ENCODE data around the gene KHSRP. TPM values are rescaled to one million over a fixed set of nuclear protein-coding genes. Genes with fewer than 3 reads are reported as not detected.

Gene KHSRP
- total and polyA plus RNA-seq, 4 donors = 68.3 to 317 (median 198) TPM

Small RNA genes lying within 50 kb of the gene (small RNA-seq; reads per million reads assigned to genes)
- gene MIR6790 (ENCODE audit: low replicate concordance) (not detected), gene MIR6885 (ENCODE audit: low replicate concordance) (not detected)

Other genes with a start within 250 kb of the KHSRP start
- gene MLLT1, start 144.8 kb downstream of the KHSRP start, total RNA-seq = 10 to 100 TPM; 11.5 to 32.4 TPM
- gene MLLT1, start 144.8 kb downstream of the KHSRP start, polyA plus RNA-seq (ENCODE audit: insufficient read length in 2 of 2) = 100 to 1,000 TPM; 129 to 132 TPM
- gene ACER1, start 91.2 kb downstream of the KHSRP start, total RNA-seq = under 1 TPM in 1 of 2 donors, not detected in 1; 0.11 TPM
- gene ACER1, start 91.2 kb downstream of the KHSRP start, polyA plus RNA-seq (ENCODE audit: insufficient read length in 2 of 2) = under 1 TPM in 1 of 2 donors, not detected in 1; 0.11 TPM
- gene CLPP, start 63.3 kb downstream of the KHSRP start, total RNA-seq = 10 to 100 TPM; 20.1 to 65.7 TPM
- 10 to 100 TPM; 87.2 to 88.3 TPM for gene CLPP, start 63.3 kb downstream of the KHSRP start, polyA plus RNA-seq (ENCODE audit: insufficient read length in 2 of 2)
- 10 to 100 TPM; 25.8 to 72.7 TPM for gene ALKBH7, start 52.0 kb downstream of the KHSRP start, total RNA-seq
- 10 to 100 TPM; 83.8 to 85.6 TPM for gene ALKBH7, start 52.0 kb downstream of the KHSRP start, polyA plus RNA-seq (ENCODE audit: insufficient read length in 2 of 2)
- gene PSPN, start 48.9 kb downstream of the KHSRP start, total RNA-seq = 1 to 10 TPM; 1.1 to 2.6 TPM
- gene PSPN, start 48.9 kb downstream of the KHSRP start, polyA plus RNA-seq (ENCODE audit: insufficient read length in 2 of 2) = 1 to 10 TPM; 3.1 to 3.7 TPM
- gene GTF2F1, start 31.6 kb downstream of the KHSRP start, total RNA-seq = 10 to 100 TPM; 26.2 to 48.9 TPM
- gene GTF2F1, start 31.6 kb downstream of the KHSRP start, polyA plus RNA-seq (ENCODE audit: insufficient read length in 2 of 2) = 10 to 100 TPM; 82.9 to 97.3 TPM
- under 1 TPM; 0.83 to 0.99 TPM for gene SLC25A41, start 9.0 kb upstream of the KHSRP start, total RNA-seq
- gene SLC25A41, start 9.0 kb upstream of the KHSRP start, polyA plus RNA-seq (ENCODE audit: insufficient read length in 2 of 2) = 1 to 10 TPM; 5.5 to 5.6 TPM
- 10 to 100 TPM; 57.9 to 61.1 TPM for gene SLC25A23, start 35.0 kb upstream of the KHSRP start, total RNA-seq
- 100 to 1,000 TPM; 155 to 220 TPM for gene SLC25A23, start 35.0 kb upstream of the KHSRP start, polyA plus RNA-seq (ENCODE audit: insufficient read length in 2 of 2)
- gene CRB3, start 39.5 kb upstream of the KHSRP start, total RNA-seq = under 1 TPM; 0.20 to 0.44 TPM
- gene CRB3, start 39.5 kb upstream of the KHSRP start, polyA plus RNA-seq (ENCODE audit: insufficient read length in 2 of 2) = 1 to 10 TPM in 1 of 2 donors, under 1 TPM in 1; 0.62 to 1.2 TPM
- under 1 TPM; 0.28 to 0.59 TPM for gene DENND1C, start 57.0 kb upstream of the KHSRP start, total RNA-seq
- gene DENND1C, start 57.0 kb upstream of the KHSRP start, polyA plus RNA-seq (ENCODE audit: insufficient read length in 2 of 2) = 1 to 10 TPM; 2.2 to 2.4 TPM
- 100 to 1,000 TPM in 1 of 2 donors, 10 to 100 TPM in 1; 42.2 to 121 TPM for gene TUBB4A, start 77.5 kb upstream of the KHSRP start, total RNA-seq
- 100 to 1,000 TPM; 565 to 644 TPM for gene TUBB4A, start 77.5 kb upstream of the KHSRP start, polyA plus RNA-seq (ENCODE audit: insufficient read length in 2 of 2)
- 1 to 10 TPM; 1.5 to 4.0 TPM for gene TNFSF9, start 106.2 kb upstream of the KHSRP start, total RNA-seq
- gene TNFSF9, start 106.2 kb upstream of the KHSRP start, polyA plus RNA-seq (ENCODE audit: insufficient read length in 2 of 2) = 1 to 10 TPM; 5.6 to 6.8 TPM
- gene CD70, start 166.3 kb upstream of the KHSRP start, total RNA-seq = not detected
- gene CD70, start 166.3 kb upstream of the KHSRP start, polyA plus RNA-seq (ENCODE audit: insufficient read length in 2 of 2) = not detected
- gene TNFSF14, start 245.3 kb upstream of the KHSRP start, total RNA-seq = under 1 TPM; 0.06 to 0.10 TPM
- gene TNFSF14, start 245.3 kb upstream of the KHSRP start, polyA plus RNA-seq (ENCODE audit: insufficient read length in 2 of 2) = under 1 TPM; 0.12 to 0.17 TPM